Measurements from ENCODE around the gene WRAP73.

GRCh38 chr1:3677484-3677883 lies 27.6 kb upstream of the WRAP73 start:
- TF ChIP-seq POLR2AphosphoS5 (IDR thresholded peaks at IDR 0.05) (no peak), POLR2A (IDR thresholded peaks at IDR 0.05) (no peak)

Measured in stomach (tissue), 4 donors.